Measurements from ENCODE around the gene IMMP2L.
"Not testable (repeated sequence)": the region's sequence is repeated elsewhere in the genome, so short reads cannot be mapped to it uniquely, and the experiment has no call there.

IMMP2L gene

DNA sequence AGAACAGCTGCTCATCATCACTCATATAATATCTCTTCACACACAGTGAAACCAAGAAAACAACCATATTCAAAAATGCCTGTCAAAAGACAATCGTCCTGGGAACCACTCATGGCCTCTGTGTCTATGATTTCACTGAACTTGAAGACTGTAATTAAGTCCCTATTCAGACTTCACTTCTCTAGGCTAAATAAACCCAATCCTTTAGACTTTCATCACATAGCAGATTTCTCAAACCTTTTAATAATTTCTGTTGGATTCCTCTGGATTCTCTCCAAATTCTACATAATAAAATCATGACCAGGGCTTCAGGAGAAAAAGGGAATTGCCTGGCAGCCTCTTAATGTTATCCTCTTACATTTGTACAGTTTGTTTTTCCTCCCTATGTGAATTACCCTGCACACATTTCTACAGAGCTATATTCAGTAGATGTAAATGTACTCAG, 270.2 kb downstream of the IMMP2L start:
- Histone ChIP-seq H3K4me3 (ENCODE audit: severe bottlenecking) (no peak overlapping the region), H3K9me3 (ENCODE audit: severe bottlenecking) (no peaks in the 10 kb centered on the region), H3K27me3 (ENCODE audit: insufficient read depth, poor library complexity, severe bottlenecking) (no peaks in the 10 kb centered on the region), H3K36me3 (ENCODE audit: low read depth) (no peaks in the 10 kb centered on the region), H3K4me1 (ENCODE audit: insufficient read depth, poor library complexity, severe bottlenecking) (no peaks in the 10 kb centered on the region), H3K27ac (ENCODE audit: poor library complexity, severe bottlenecking) (no peak overlapping the region)
- no peak for DNase-seq (ENCODE audit: low spot score)
- TF ChIP-seq, protein P1, sequence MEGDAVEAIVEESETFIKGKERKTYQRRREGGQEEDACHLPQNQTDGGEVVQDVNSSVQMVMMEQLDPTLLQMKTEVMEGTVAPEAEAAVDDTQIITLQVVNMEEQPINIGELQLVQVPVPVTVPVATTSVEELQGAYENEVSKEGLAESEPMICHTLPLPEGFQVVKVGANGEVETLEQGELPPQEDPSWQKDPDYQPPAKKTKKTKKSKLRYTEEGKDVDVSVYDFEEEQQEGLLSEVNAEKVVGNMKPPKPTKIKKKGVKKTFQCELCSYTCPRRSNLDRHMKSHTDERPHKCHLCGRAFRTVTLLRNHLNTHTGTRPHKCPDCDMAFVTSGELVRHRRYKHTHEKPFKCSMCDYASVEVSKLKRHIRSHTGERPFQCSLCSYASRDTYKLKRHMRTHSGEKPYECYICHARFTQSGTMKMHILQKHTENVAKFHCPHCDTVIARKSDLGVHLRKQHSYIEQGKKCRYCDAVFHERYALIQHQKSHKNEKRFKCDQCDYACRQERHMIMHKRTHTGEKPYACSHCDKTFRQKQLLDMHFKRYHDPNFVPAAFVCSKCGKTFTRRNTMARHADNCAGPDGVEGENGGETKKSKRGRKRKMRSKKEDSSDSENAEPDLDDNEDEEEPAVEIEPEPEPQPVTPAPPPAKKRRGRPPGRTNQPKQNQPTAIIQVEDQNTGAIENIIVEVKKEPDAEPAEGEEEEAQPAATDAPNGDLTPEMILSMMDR (IDR thresholded peaks at IDR 0.05; ENCODE audit: poor library complexity, severe bottlenecking): no peak
- ATAC-seq (ENCODE audit: low read depth): no peak

DNA sequence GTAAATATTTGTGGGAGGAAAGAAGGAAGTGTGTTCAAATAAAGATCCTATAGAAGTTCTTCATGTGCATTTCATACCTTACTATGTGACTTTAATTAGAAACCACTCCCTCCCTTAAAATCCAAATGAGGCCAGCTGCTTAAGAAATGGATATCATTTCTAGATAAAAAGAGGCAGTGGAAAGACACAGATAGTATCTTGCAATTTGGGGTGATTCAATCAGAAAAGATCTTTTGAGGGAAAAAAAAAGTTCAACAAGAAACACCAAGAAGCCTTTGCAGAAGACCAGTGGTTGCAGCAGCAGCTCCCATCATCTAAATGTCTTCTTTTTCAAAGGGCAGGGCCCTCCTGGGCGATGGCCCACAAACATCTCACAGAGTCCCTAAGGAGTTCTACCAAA, 271.3 kb downstream of the IMMP2L start:
- ATAC-seq (ENCODE audit: low read depth): no peak
- TF ChIP-seq, protein P1 (IDR thresholded peaks at IDR 0.05; ENCODE audit: poor library complexity, severe bottlenecking): no peak
- H3K27ac ChIP-seq (ENCODE audit: poor library complexity, severe bottlenecking): no peak overlapping the region

DNA sequence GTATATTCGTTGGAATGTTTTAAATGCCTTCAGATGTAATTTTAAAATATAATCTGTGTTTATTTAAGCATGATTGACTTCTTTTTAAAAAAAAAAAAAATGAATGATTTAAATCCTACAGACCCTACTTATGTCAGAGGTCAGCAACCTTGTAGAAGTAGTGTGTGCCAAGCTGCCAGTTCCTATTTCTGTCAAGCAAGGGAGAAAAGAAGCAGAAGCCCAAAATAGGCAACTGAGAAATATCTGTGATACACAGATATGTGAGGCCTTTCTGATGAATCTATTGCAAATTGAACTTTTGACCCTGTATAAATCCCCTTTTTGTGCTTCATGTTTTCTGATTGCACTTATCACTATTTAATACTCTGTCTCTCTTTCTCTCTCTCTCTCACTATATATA, 271.9 kb downstream of the IMMP2L start:
- no peak for DNase-seq (ENCODE audit: low spot score)
- H3K27ac ChIP-seq (ENCODE audit: poor library complexity, severe bottlenecking): no peak overlapping the region
- ATAC-seq (ENCODE audit: low read depth): no peak
- H3K27me3 ChIP-seq (ENCODE audit: insufficient read depth, poor library complexity, severe bottlenecking): no peaks in the 10 kb centered on the region
- no peak overlapping the region for H3K4me3 ChIP-seq (ENCODE audit: severe bottlenecking)
- H3K9me3 ChIP-seq (ENCODE audit: severe bottlenecking): no peaks in the 10 kb centered on the region
- no peaks in the 10 kb centered on the region for H3K4me1 ChIP-seq (ENCODE audit: insufficient read depth, poor library complexity, severe bottlenecking)
- TF ChIP-seq, protein P1 (IDR thresholded peaks at IDR 0.05; ENCODE audit: poor library complexity, severe bottlenecking): no peak
- no peaks in the 10 kb centered on the region for H3K36me3 ChIP-seq (ENCODE audit: low read depth)

More for the DNA sequence above, 271.3 kb downstream of the IMMP2L start:
- Histone ChIP-seq H3K9me3 (ENCODE audit: severe bottlenecking) (no peaks in the 10 kb centered on the region), H3K36me3 (ENCODE audit: low read depth) (no peaks in the 10 kb centered on the region), H3K4me3 (ENCODE audit: severe bottlenecking) (no peak overlapping the region), H3K4me1 (ENCODE audit: insufficient read depth, poor library complexity, severe bottlenecking) (no peaks in the 10 kb centered on the region), H3K27me3 (ENCODE audit: insufficient read depth, poor library complexity, severe bottlenecking) (no peaks in the 10 kb centered on the region)
- DNase-seq (ENCODE audit: low spot score): no peak

DNA sequence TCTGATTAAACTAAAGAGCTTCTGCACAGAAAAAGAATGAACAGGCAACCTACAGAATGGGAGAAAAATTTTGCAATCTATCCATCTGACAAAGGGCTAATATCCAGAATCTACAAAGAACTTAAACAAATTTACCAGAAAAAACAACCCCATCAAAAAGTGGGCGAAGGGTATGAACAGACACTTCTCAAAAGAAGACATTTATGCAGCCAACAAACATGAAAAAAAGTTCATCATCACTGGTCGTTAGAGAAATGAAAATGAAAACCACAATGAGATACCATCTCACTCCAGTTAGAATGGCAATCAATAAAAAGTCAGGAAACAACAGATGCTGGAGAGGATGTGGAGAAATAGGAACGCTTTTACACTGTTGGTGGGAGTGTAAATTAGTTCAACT, 273.9 kb downstream of the IMMP2L start:
- not testable (repeated sequence) for H3K36me3 ChIP-seq (ENCODE audit: low read depth); H3K27me3 ChIP-seq (ENCODE audit: insufficient read depth, poor library complexity, severe bottlenecking); H3K4me1 ChIP-seq (ENCODE audit: insufficient read depth, poor library complexity, severe bottlenecking); DNase-seq (ENCODE audit: low spot score); H3K4me3 ChIP-seq (ENCODE audit: severe bottlenecking); ATAC-seq (ENCODE audit: low read depth); H3K9me3 ChIP-seq (ENCODE audit: severe bottlenecking); H3K27ac ChIP-seq (ENCODE audit: poor library complexity, severe bottlenecking)

DNA sequence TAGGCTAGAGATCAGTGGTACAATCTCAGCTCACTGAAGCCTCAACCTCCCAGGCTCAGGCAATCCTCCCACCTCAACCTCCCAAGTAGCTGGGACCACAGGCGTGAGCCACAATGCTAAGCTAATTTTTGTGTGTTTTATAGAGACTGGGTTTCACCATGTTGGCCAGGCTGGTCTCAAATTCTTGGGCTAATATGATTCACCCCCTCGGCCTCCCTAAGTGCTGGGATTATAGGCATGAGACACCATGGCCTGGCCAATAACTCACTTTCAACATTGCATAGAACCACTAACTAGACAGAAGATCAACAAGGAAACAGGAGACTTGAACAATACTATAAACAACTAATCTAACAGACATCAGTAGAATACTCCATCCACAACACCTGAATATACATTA, 279.7 kb downstream of the IMMP2L start:
- Histone ChIP-seq H3K4me1 (ENCODE audit: insufficient read depth, poor library complexity, severe bottlenecking) (no peaks in the 10 kb centered on the region), H3K9me3 (ENCODE audit: severe bottlenecking) (no peaks in the 10 kb centered on the region), H3K27ac (ENCODE audit: poor library complexity, severe bottlenecking) (no peak overlapping the region), H3K36me3 (ENCODE audit: low read depth) (no peaks in the 10 kb centered on the region), H3K4me3 (ENCODE audit: severe bottlenecking) (no peak overlapping the region), H3K27me3 (ENCODE audit: insufficient read depth, poor library complexity, severe bottlenecking) (no peaks in the 10 kb centered on the region)
- no peak for DNase-seq (ENCODE audit: low spot score)
- TF ChIP-seq, protein P1 (IDR thresholded peaks at IDR 0.05; ENCODE audit: poor library complexity, severe bottlenecking): no peak
- no peak for ATAC-seq (ENCODE audit: low read depth)

All from RWPE2 (cell line).